Endothelial cell of umbilical vein (primary cell): ENCODE measurements around the gene MRPL50. TPM values are rescaled to one million over a fixed set of nuclear protein-coding genes. Genes with fewer than 3 reads are reported as not detected.

Experiments
- BruUV-seq: library from RNA; stranded (reverse); fragments of 400-500 nt; replicated peaks from 2 replicates; lab custom pipeline; 2021; lab: Mats Ljungman, UMichigan
- CTCF ChIA-PET: fragments of 300-600, 350-600 bp; sonication (Branson Sonifier 250); formaldehyde crosslinking; loops from one replicate; lab custom pipeline; 2021; ENCODE audit warnings: antibody characterized with exemption, inconsistent platforms; lab: Charles Lee
- POLR2A ChIA-PET: fragments of 300-600, 350-600 bp; sonication (Branson Sonifier 250); formaldehyde crosslinking; loops from one replicate; lab custom pipeline; 2021; ENCODE audit warnings: antibody characterized with exemption, inconsistent platforms; lab: Charles Lee
- DNase-seq: peaks from one replicate; pipeline ENCODE4 v3.0.0-alpha.2; 2011; ENCODE audit warnings: low read depth, low spot score
- FAIRE-seq: peaks from 2 replicates; lab custom pipeline; 2011; peaks lifted over from hg19 to GRCh38; lab: Jason Lieb, UNC
- H2AFZ ChIP-seq: 2 replicates; pipeline ENCODE4 v1.6.0; 2012; ENCODE audit warnings: low read depth, low read length, control low read depth, inconsistent platforms
- H3K27ac ChIP-seq: 2 replicates; pipeline ENCODE4 v1.5.1; 2011; ENCODE audit warnings: low read depth, mild to moderate bottlenecking, control low read depth, low read length, moderate library complexity; ENCODE audit not compliant: insufficient read depth
- H3K27me3 ChIP-seq, 2 experiments: 2 replicates each; pipeline versions ENCODE4 v1.6.0 to v1.6.1; 2011; ENCODE audit warnings: low read length in 2 of 2, mixed read lengths in 1 of 2; ENCODE audit not compliant: control insufficient read depth in 2 of 2, insufficient read depth in 2 of 2
- H3K36me3 ChIP-seq, 2 experiments: 2 replicates in 1 of 2; 3 replicates in 1 of 2; pipeline ENCODE4 v1.5.1; 2011; ENCODE audit warnings: low read length in 2 of 2, mild to moderate bottlenecking in 1 of 2, moderate library complexity in 1 of 2; ENCODE audit not compliant: control insufficient read depth in 2 of 2, insufficient read depth in 2 of 2; ENCODE audit errors: extremely low read depth in 1 of 2
- H3K4me1 ChIP-seq: 3 replicates; pipeline ENCODE4 v1.5.1; 2011; ENCODE audit warnings: mild to moderate bottlenecking, low read length; ENCODE audit not compliant: control insufficient read depth, insufficient read depth; ENCODE audit errors: extremely low read depth
- H3K4me2 ChIP-seq: 2 replicates; pipeline ENCODE4 v1.6.1; 2011; ENCODE audit warnings: low read length, control low read depth, mixed read lengths; ENCODE audit not compliant: insufficient read depth
- H3K4me3 ChIP-seq, 3 experiments: fragments of 200-600 bp in 1 of 3; sonication (generic), shearing (Covaris generic) in 1 of 3; replicated peaks in 1 of 3; 2 replicates each; pipeline ENCODE4 v1.5.1; 2011 to 2016; ENCODE audit warnings: control low read depth in 3 of 3, low read length in 3 of 3, mild to moderate bottlenecking in 2 of 3, inconsistent platforms in 1 of 3, low read depth in 1 of 3, moderate library complexity in 1 of 3; ENCODE audit not compliant: insufficient read depth in 1 of 3
- H3K79me2 ChIP-seq: 2 replicates; pipeline ENCODE4 v1.6.0; 2012; ENCODE audit warnings: low read length, inconsistent platforms; ENCODE audit not compliant: control insufficient read depth, insufficient read depth
- H3K9ac ChIP-seq: replicated peaks from 2 replicates; pipeline ENCODE3; 2011; ENCODE audit warnings: low read length, control low read depth; ENCODE audit not compliant: insufficient read depth; ENCODE audit errors: extremely low read depth
- H3K9me1 ChIP-seq: replicated peaks from 3 replicates; pipeline ENCODE4 v1.6.0; 2011; ENCODE audit warnings: mild to moderate bottlenecking, low read length; ENCODE audit not compliant: control insufficient read depth, insufficient read depth; ENCODE audit errors: extremely low read depth
- H3K9me3 ChIP-seq: replicated peaks from 2 replicates; pipeline ENCODE4 v1.5.1; 2012; ENCODE audit warnings: low read length, inconsistent platforms; ENCODE audit not compliant: control insufficient read depth, insufficient read depth
- H4K20me1 ChIP-seq: replicated peaks from 2 replicates; pipeline ENCODE3; 2011; ENCODE audit warnings: mild to moderate bottlenecking, low read length; ENCODE audit not compliant: control insufficient read depth, insufficient read depth; ENCODE audit errors: extremely low read depth
- EZH2 ChIP-seq: IDR thresholded peaks from 2 replicates; pipeline ENCODE4 v1.6.1; 2012; ENCODE audit warnings: borderline replicate concordance, low read depth, mild to moderate bottlenecking, moderate library complexity, low read length, inconsistent platforms; ENCODE audit not compliant: severe bottlenecking
- FOS ChIP-seq: IDR thresholded peaks from 2 replicates; pipeline ENCODE4 v1.6.1; 2011; ENCODE audit warnings: mild to moderate bottlenecking, low read length, moderate library complexity, borderline replicate concordance; ENCODE audit not compliant: insufficient read depth
- GATA2 ChIP-seq: IDR thresholded peaks from 2 replicates; pipeline ENCODE4 v1.7.0; 2011; ENCODE audit warnings: low read depth, mild to moderate bottlenecking, moderate library complexity, mixed read lengths, low read length; ENCODE audit not compliant: insufficient read length, insufficient read depth
- JUN ChIP-seq: IDR thresholded peaks from 2 replicates; pipeline ENCODE4 v1.6.1; 2011; ENCODE audit warnings: borderline replicate concordance, low read depth; ENCODE audit not compliant: insufficient read length, insufficient read depth
- MAX ChIP-seq: IDR thresholded peaks from 2 replicates; pipeline ENCODE4 v1.6.1; 2011; ENCODE audit not compliant: insufficient read depth, insufficient read length
- MYC ChIP-seq: IDR thresholded peaks from one replicate; pipeline ENCODE4 v1.6.1; 2011; ENCODE audit warnings: mild to moderate bottlenecking, low read depth, low read length
- POLR2A ChIP-seq: IDR thresholded peaks from 2 replicates; pipeline ENCODE4 v1.6.1; 2012; ENCODE audit warnings: low read depth, mild to moderate bottlenecking, control low read depth, low read length
- POLR2AphosphoS5 ChIP-seq: IDR thresholded peaks from 2 replicates; pipeline ENCODE4 v1.6.1; 2012; ENCODE audit warnings: low read depth, mild to moderate bottlenecking, control low read depth, low read length, moderate library complexity; ENCODE audit not compliant: insufficient read depth
- dilution Hi-C: fragments of 300-500 bp; cut with MboI; formaldehyde crosslinking; loops from one replicate; pipeline ENCODE4 v1.15.0; 2019; ENCODE audit warnings: low sequenced_read_pairs; ENCODE audit not compliant: extremely low pct_ligation_motif_present
- intact Hi-C: fragments of 100-400 bp; cut with micrococcal nuclease; formaldehyde crosslinking; loops from one replicate; pipeline ENCODE4 v1.10.0; 2022
- polyA plus RNA-seq, 4 experiments: library from polyadenylated mRNA; depleted of rRNA in 3 of 4; stranded (reverse) in 3 of 4; unstranded in 1 of 4; fragments of >200 nt; gene quantifications; 2 replicates each; pipeline versions ENCODE4 v1.2.1 to v1.2.3, GENCODE V29; 2011 to 2012; ENCODE audit warnings: missing spikeins in 1 of 4
- total RNA-seq: library from RNA; stranded (reverse); gene quantifications from 2 replicates; pipeline ENCODE4 v1.2.3, GENCODE V29; 2021
- TF ChIP-seq, protein P1 (sequence below), 2 donors: IDR thresholded peaks; 1 replicate in 1 of 2; 2 replicates in 1 of 2; pipeline ENCODE4 v1.5.1; 2011; ENCODE audit warnings: low read length in 2 of 2, mild to moderate bottlenecking in 2 of 2, moderate library complexity in 2 of 2, control low read depth in 1 of 2, inconsistent platforms in 1 of 2, low read depth in 1 of 2; ENCODE audit not compliant: insufficient read depth in 1 of 2; ENCODE audit errors: extremely low read depth in 1 of 2

Gene MRPL50
- total and polyA plus RNA-seq, 2 donors (not counting 3 experiments of a cell fraction or from before 2014, with no cell fraction given): 5.7 to 9.7 TPM

DNA sequence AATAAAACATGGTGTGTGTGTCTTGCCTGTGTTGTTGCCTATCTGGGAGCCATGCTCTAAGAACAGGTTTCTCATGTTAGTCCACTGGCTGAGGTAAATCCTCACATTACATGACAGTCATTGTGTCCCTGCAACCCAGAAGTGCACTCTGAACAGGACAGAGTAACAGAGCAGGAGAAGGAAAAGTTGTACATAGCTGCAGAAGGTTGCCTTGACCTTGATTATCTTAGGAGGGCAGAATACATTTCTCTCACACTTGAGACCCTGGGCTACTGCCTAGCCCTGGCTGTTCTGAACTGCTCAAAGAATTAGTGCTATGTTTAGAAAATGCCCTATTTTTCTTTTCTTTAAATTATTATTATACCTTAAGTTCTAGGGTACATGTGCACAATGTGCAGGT lies 17.2 kb upstream of the MRPL50 start:
- ChIA-PET CTCF (no interaction called here), POLR2A (no interaction called here)
- H2AFZ ChIP-seq: no peak overlapping the region
- no peaks in the 10 kb centered on the region for H3K9me1 ChIP-seq
- intact Hi-C loops: no loop called here
- H4K20me1 ChIP-seq: no peaks in the 10 kb centered on the region
- H3K27ac ChIP-seq: no peak overlapping the region
- no peak overlapping the region for H3K4me2 ChIP-seq
- H3K9me3 ChIP-seq: peaks cover 4% of the 10 kb centered on the region
- H3K79me2 ChIP-seq: no peaks in the 10 kb centered on the region
- no TSS peak for BruUV-seq
- dilution Hi-C loops: no loop called here
- no peaks in the 10 kb centered on the region for H3K4me1 ChIP-seq
- DNase-seq (no peak), FAIRE-seq (no peak)
- no peak for TF ChIP-seq JUN
- no peak for TF ChIP-seq POLR2AphosphoS5
- TF ChIP-seq, protein P1, sequence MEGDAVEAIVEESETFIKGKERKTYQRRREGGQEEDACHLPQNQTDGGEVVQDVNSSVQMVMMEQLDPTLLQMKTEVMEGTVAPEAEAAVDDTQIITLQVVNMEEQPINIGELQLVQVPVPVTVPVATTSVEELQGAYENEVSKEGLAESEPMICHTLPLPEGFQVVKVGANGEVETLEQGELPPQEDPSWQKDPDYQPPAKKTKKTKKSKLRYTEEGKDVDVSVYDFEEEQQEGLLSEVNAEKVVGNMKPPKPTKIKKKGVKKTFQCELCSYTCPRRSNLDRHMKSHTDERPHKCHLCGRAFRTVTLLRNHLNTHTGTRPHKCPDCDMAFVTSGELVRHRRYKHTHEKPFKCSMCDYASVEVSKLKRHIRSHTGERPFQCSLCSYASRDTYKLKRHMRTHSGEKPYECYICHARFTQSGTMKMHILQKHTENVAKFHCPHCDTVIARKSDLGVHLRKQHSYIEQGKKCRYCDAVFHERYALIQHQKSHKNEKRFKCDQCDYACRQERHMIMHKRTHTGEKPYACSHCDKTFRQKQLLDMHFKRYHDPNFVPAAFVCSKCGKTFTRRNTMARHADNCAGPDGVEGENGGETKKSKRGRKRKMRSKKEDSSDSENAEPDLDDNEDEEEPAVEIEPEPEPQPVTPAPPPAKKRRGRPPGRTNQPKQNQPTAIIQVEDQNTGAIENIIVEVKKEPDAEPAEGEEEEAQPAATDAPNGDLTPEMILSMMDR (IDR thresholded peaks at IDR 0.05; ENCODE audit: extremely low read depth in 1 of 2, insufficient read depth in 1 of 2, low read depth in 1 of 2, low read length in 2 of 2): no peak
- TF ChIP-seq GATA2: no peak
- TF ChIP-seq MYC: no peak
- TF ChIP-seq EZH2: no peak
- TF ChIP-seq POLR2A: no peak
- no peak for TF ChIP-seq FOS
- no peak for TF ChIP-seq MAX
- H3K36me3 ChIP-seq: no peaks in the 10 kb centered on the region
- H3K27me3 ChIP-seq: no peaks in the 10 kb centered on the region
- no peak overlapping the region for H3K9ac ChIP-seq
- no peak overlapping the region for H3K4me3 ChIP-seq
